GM12878 (cell line): ENCODE measurements around the gene MICALL1. TPM values are rescaled to one million over a fixed set of nuclear protein-coding genes. Genes with fewer than 3 reads are reported as not detected.

Source experiments
- ATAC-seq: fragments of 200-7000 bp; cut with Tn5 transposase; 3 replicates; pipeline ENCODE4 v1.9.1; 2020; ENCODE audit warnings: mild to moderate bottlenecking, moderate library complexity
- BruUV-seq: library from RNA; stranded (reverse); fragments of 400-500 nt; replicated peaks from 2 replicates; lab custom pipeline; 2021; lab: Mats Ljungman, UMichigan
- CTCF ChIA-PET: fragments of 300-600 bp; sonication (Branson Sonifier 250); formaldehyde crosslinking; extraction: SDS; loops from one replicate; lab custom pipeline; 2021; ENCODE audit warnings: inconsistent platforms; lab: Yijun Ruan, JAX
- POLR2A ChIA-PET: fragments of 350-600 bp; formaldehyde crosslinking; extraction: SDS; loops from one replicate; lab custom pipeline; 2021; ENCODE audit warnings: inconsistent platforms; lab: Charles Lee
- RAD21 ChIA-PET: fragments of 300-600 bp; sonication (Branson Sonifier 250); formaldehyde crosslinking; loops from one replicate; lab custom pipeline; 2023; ENCODE audit warnings: antibody characterized with exemption; ENCODE audit not compliant: unreplicated experiment; lab: Charles Lee
- SMC1A ChIA-PET: fragments of 300-600 bp; sonication (Branson Sonifier 250); formaldehyde crosslinking; loops from one replicate; lab custom pipeline; 2023; ENCODE audit not compliant: unreplicated experiment, uncharacterized antibody; lab: Charles Lee
- DNase-seq: peaks from one replicate; pipeline ENCODE4 v3.0.0-alpha.2; 2011; ENCODE audit warnings: low read depth, low spot score
- FAIRE-seq: peaks from 3 replicates; lab custom pipeline; 2011; peaks lifted over from hg19 to GRCh38; lab: Jason Lieb, UNC
- H2AFZ ChIP-seq: 2 replicates; pipeline ENCODE4 v1.6.0; 2011; ENCODE audit warnings: low read depth, low read length, control low read depth; ENCODE audit not compliant: control insufficient read depth
- H3K27ac ChIP-seq: 2 replicates; pipeline ENCODE4 v1.5.1; 2011; ENCODE audit warnings: control low read depth; ENCODE audit not compliant: control insufficient read depth, insufficient read depth
- H3K27me3 ChIP-seq, 2 experiments: replicated peaks in 1 of 2; 2 replicates each; pipeline versions ENCODE4 v1.6.0 to v1.6.1; 2011; ENCODE audit warnings: low read length in 1 of 2; ENCODE audit not compliant: control insufficient read depth in 2 of 2, insufficient read depth in 2 of 2
- H3K36me3 ChIP-seq, 2 experiments: 2 replicates each; pipeline ENCODE4 v1.5.1; 2011; ENCODE audit warnings: low read length in 1 of 2; ENCODE audit not compliant: control insufficient read depth in 2 of 2, insufficient read depth in 2 of 2
- H3K4me1 ChIP-seq: 2 replicates; pipeline ENCODE4 v1.6.1; 2011; ENCODE audit warnings: mild to moderate bottlenecking, low read length, moderate library complexity, mixed read lengths; ENCODE audit not compliant: control insufficient read depth, insufficient read depth
- H3K4me2 ChIP-seq: 2 replicates; pipeline ENCODE4 v1.6.0; 2011; ENCODE audit warnings: control low read depth; ENCODE audit not compliant: control insufficient read depth, insufficient read depth
- H3K4me3 ChIP-seq: fragments of 200-600 bp; sonication (generic); 2 replicates; pipeline ENCODE4 v1.5.1; 2016
- H3K79me2 ChIP-seq: 2 replicates; pipeline ENCODE4 v1.6.0; 2011; ENCODE audit warnings: low read length; ENCODE audit not compliant: control insufficient read depth, insufficient read depth
- H3K9ac ChIP-seq: 2 replicates; pipeline ENCODE4 v1.8.0; 2011; ENCODE audit warnings: low read length, control low read depth, mixed read lengths; ENCODE audit not compliant: control insufficient read depth, insufficient read depth
- H3K9me3 ChIP-seq: replicated peaks from 3 replicates; pipeline ENCODE4 v1.5.1; 2011; ENCODE audit warnings: mild to moderate bottlenecking, low read length; ENCODE audit not compliant: control insufficient read depth, insufficient read depth
- H4K20me1 ChIP-seq: 2 replicates; pipeline ENCODE4 v1.6.0; 2011; ENCODE audit not compliant: control insufficient read depth, insufficient read depth
- BRCA1 ChIP-seq: IDR thresholded peaks from 2 replicates; pipeline ENCODE4 v1.6.1; 2011; ENCODE audit warnings: low read depth, low read length, improper control_type of control experiment
- CREM ChIP-seq: IDR thresholded peaks from 2 replicates; pipeline ENCODE4 v1.6.1; 2014; ENCODE audit warnings: antibody characterized with exemption, low read depth
- E4F1 ChIP-seq: fragments of 450-650 bp; IDR thresholded peaks from 2 replicates; pipeline ENCODE4 v1.6.1; 2018; ENCODE audit warnings: borderline replicate concordance, mild to moderate bottlenecking; ENCODE audit not compliant: partially characterized antibody
- ELK1 ChIP-seq: IDR thresholded peaks from 2 replicates; pipeline ENCODE4 v1.6.1; 2012; ENCODE audit warnings: low read depth, low read length, improper control_type of control experiment
- NFIC ChIP-seq: IDR thresholded peaks from 2 replicates; pipeline ENCODE4 v1.6.1; 2012; ENCODE audit warnings: low read depth, mild to moderate bottlenecking, inconsistent platforms, low read length, moderate library complexity
- PAX8 ChIP-seq: fragments of 450-650 bp; IDR thresholded peaks from 2 replicates; pipeline ENCODE4 v1.6.1; 2017; ENCODE audit warnings: mild to moderate bottlenecking, moderate library complexity
- RAD51 ChIP-seq: fragments of 450-650 bp; IDR thresholded peaks from 2 replicates; pipeline ENCODE4 v1.6.1; 2016; ENCODE audit warnings: moderate library complexity, mild to moderate bottlenecking, inconsistent platforms
- SIN3A ChIP-seq: IDR thresholded peaks from 2 replicates; pipeline ENCODE4 v1.6.1; 2012; ENCODE audit warnings: low read depth, low read length, improper control_type of control experiment
- SMAD1 ChIP-seq: fragments of 450-650 bp; IDR thresholded peaks from 2 replicates; pipeline ENCODE4 v1.6.1; 2018; ENCODE audit warnings: mild to moderate bottlenecking, low read depth; ENCODE audit not compliant: partially characterized antibody
- SUZ12 ChIP-seq: fragments of 200-600 bp; sonication (generic); IDR thresholded peaks from one replicate; pipeline ENCODE4 v1.6.1; 2018; ENCODE audit warnings: antibody characterized with exemption, mild to moderate bottlenecking; ENCODE audit not compliant: unreplicated experiment
- ZBTB33 ChIP-seq: fragments of 450-650 bp; IDR thresholded peaks from 2 replicates; pipeline ENCODE4 v1.6.1; 2017; ENCODE audit warnings: mild to moderate bottlenecking
- ZBTB40 ChIP-seq: fragments of 450-650 bp; IDR thresholded peaks from 2 replicates; pipeline ENCODE4 v1.6.1; 2016; ENCODE audit warnings: mild to moderate bottlenecking, moderate library complexity, borderline replicate concordance
- ZNF24 ChIP-seq: fragments of 450-650 bp; IDR thresholded peaks from 2 replicates; pipeline ENCODE4 v1.6.1; 2017; ENCODE audit warnings: antibody characterized with exemption, mild to moderate bottlenecking
- WGBS: methylation state at CpG from one replicate; pipeline ENCODE4 v1.1.6; 2016; ENCODE audit warnings: low lambda C conversion rate; ENCODE audit not compliant: insufficient replicate concordance, insufficient coverage; ENCODE audit errors: missing lambda C conversion rate; 5-methylcytosine and 5-hydroxymethylcytosine counted together
- in situ Hi-C: fragments of 300-500 bp; cut with MboI; formaldehyde crosslinking; loops from 9 replicates; pipeline ENCODE4 v1.14.3; 2018; ENCODE audit warnings: mixed read lengths
- intact Hi-C: fragments of 100-400 bp; cut with micrococcal nuclease; formaldehyde crosslinking; loops from one replicate; pipeline ENCODE4 v1.14.2; 2022; ENCODE audit not compliant: unreplicated experiment
- polyA plus RNA-seq, 11 experiments: library from polyadenylated mRNA; depleted of rRNA in 4 of 11; unstranded in 6 of 11; stranded (reverse) in 5 of 11; fragments of >200 nt; fragmentation: Nextera tagmentation in 4 of 11; fragmentation: Illumina TruSeq in 1 of 11; extraction: Ambion mirVana in 4 of 11; extraction: Trizol in 1 of 11; gene quantifications; 1 replicate in 1 of 11; 2 replicates in 10 of 11; pipeline versions ENCODE4 v1.2.1 to v1.2.3, GENCODE V29; 2011 to 2016; ENCODE audit warnings: inconsistent platforms in 2 of 11, missing spikeins in 2 of 11, low read depth in 1 of 11
- total RNA-seq, 4 experiments: library from RNA; depleted of rRNA in 3 of 4; stranded (reverse); fragments of >200 nt in 3 of 4; fragmentation: Illumina TruSeq in 1 of 4; extraction: Trizol in 1 of 4; gene quantifications; 2 replicates each; pipeline versions ENCODE4 v1.2.1 to v1.2.3, GENCODE V29; 2013 to 2021

The MICALL1 gene
- total and polyA plus RNA-seq, 10 of the 15 experiments (the other 5 are each of a cell fraction or from before 2014, with no cell fraction given) = 0.72 to 30.7 (median 7.8) TPM

GRCh38 chr22:37983860-37984791, 78.0 kb downstream of the MICALL1 start, which contains the start of gene SOX10:
SOX10 (minus strand) TSS chr22:37984555; CDS start chr22:37983784, 771 bp downstream.
- no TSS peak for BruUV-seq
- SMC1A ChIA-PET = no interaction called here
- H3K27me3 ChIP-seq = no peaks in the 10 kb centered on the region
- H3K4me2 ChIP-seq = no peak within 1 kb of the TSS
- POLR2A ChIA-PET = no interaction called here
- H4K20me1 ChIP-seq = no peaks in the 10 kb centered on the region
- WGBS = 58% methylated on average over 34 of the region's 42 CpGs
- H3K79me2 ChIP-seq = no peaks in the 10 kb centered on the region
- CTCF ChIA-PET = no interaction called here
- H2AFZ ChIP-seq = no peak within 1 kb of the TSS
- TF ChIP-seq SUZ12 = no peak
- no peak for TF ChIP-seq NFIC
- TF ChIP-seq SMAD1 = no peak
- TF ChIP-seq ZBTB40 = no peak
- TF ChIP-seq BRCA1 = no peak
- no peak for TF ChIP-seq SIN3A
- no peak for TF ChIP-seq E4F1
- no peak for TF ChIP-seq RAD51
- no peak for TF ChIP-seq ELK1
- TF ChIP-seq ZBTB33 = no peak
- TF ChIP-seq CREM = no peak
- TF ChIP-seq ZNF24 = no peak
- no peak for TF ChIP-seq PAX8
- TF ChIP-seq, all 136 proteins: peak for 0
- ATAC-seq (no peak), DNase-seq (no peak), FAIRE-seq (no peak)
- in situ Hi-C loops (no loop called here), intact Hi-C loops (no loop called here)
- no peak within 1 kb of the TSS for H3K4me3 ChIP-seq
- no peaks in the 10 kb centered on the region for H3K9me3 ChIP-seq
- H3K27ac ChIP-seq = no peak within 1 kb of the TSS
- H3K4me1 ChIP-seq = no peaks in the 10 kb centered on the region
- RAD21 ChIA-PET = interaction anchor here (0.6 kb wide), 1 partner anchor 29 kb away, joined by 3 read pairs; no protein-coding TSS in a partner anchor
- no peaks in the 10 kb centered on the region; a peak in 1 of 4 replicates for H3K36me3 ChIP-seq
- H3K9ac ChIP-seq = no peak within 1 kb of the TSS
